ENCODE results near the gene PRM3.

The PRM3 gene

GRCh38 chr16:11297492-11298142, 24.2 kb upstream of the PRM3 start:
- Histone ChIP-seq H3K27me3 (replicated peaks) (no peaks in the 10 kb centered on the region), H3K36me3 (replicated peaks) (no peaks in the 10 kb centered on the region), H3K27ac (no peak overlapping the region), H3K4me3 (ENCODE audit: low read depth, low read length) (no peak overlapping the region)
- peak; percentile 33 for DNase-seq
- in situ Hi-C loops (cut with HindIII; ENCODE audit: low pct_ligation_motif_present, low sequenced_read_pairs) = no loop called here
- TF ChIP-seq CTCF (IDR thresholded peaks at IDR 0.05; ENCODE audit: low read depth, low read length, missing control alignments) = no peak

GRCh38 chr16:11296706-11297491, 23.5 kb upstream of the PRM3 start:
- TF ChIP-seq CTCF (IDR thresholded peaks at IDR 0.05; ENCODE audit: low read depth, low read length, missing control alignments) = no peak
- Histone ChIP-seq H3K4me3 (ENCODE audit: low read depth, low read length) (no peak overlapping the region), H3K27ac (no peak overlapping the region), H3K27me3 (replicated peaks) (no peaks in the 10 kb centered on the region), H3K36me3 (replicated peaks) (no peaks in the 10 kb centered on the region)
- in situ Hi-C loops (cut with HindIII; ENCODE audit: low pct_ligation_motif_present, low sequenced_read_pairs) = no loop called here
- no peak for DNase-seq

- Histone ChIP-seq H3K4me3 (ENCODE audit: low read depth, low read length) (no peak overlapping the region), H3K27me3 (replicated peaks) (no peaks in the 10 kb centered on the region), H3K27ac (no peak overlapping the region), H3K36me3 (replicated peaks) (no peaks in the 10 kb centered on the region)
- DNase-seq = no peak
- in situ Hi-C loops (cut with HindIII; ENCODE audit: low pct_ligation_motif_present, low sequenced_read_pairs) = no loop called here
- TF ChIP-seq CTCF (IDR thresholded peaks at IDR 0.05; ENCODE audit: low read depth, low read length, missing control alignments) = no peak
Observed at GRCh38 chr16:11296351-11296705, 22.9 kb upstream of the PRM3 start.

GRCh38 chr16:11295672-11296071, 22.2 kb upstream of the PRM3 start:
- in situ Hi-C loops (cut with HindIII; ENCODE audit: low pct_ligation_motif_present, low sequenced_read_pairs) = no loop called here
- H3K27me3 ChIP-seq (replicated peaks) = no peaks in the 10 kb centered on the region
- H3K36me3 ChIP-seq (replicated peaks) = no peaks in the 10 kb centered on the region
- H3K4me3 ChIP-seq (ENCODE audit: low read depth, low read length) = no peak overlapping the region
- no peak overlapping the region for H3K27ac ChIP-seq
- DNase-seq = no peak
- TF ChIP-seq CTCF (IDR thresholded peaks at IDR 0.05; ENCODE audit: low read depth, low read length, missing control alignments) = no peak

GRCh38 chr16:11292076-11292748, 18.8 kb upstream of the PRM3 start:
- in situ Hi-C loops (cut with HindIII; ENCODE audit: low pct_ligation_motif_present, low sequenced_read_pairs) = no loop called here
- DNase-seq = no peak
- no peaks in the 10 kb centered on the region for H3K36me3 ChIP-seq (replicated peaks)
- no peak for TF ChIP-seq CTCF (IDR thresholded peaks at IDR 0.05; ENCODE audit: low read depth, low read length, missing control alignments)
- no peak overlapping the region for H3K27ac ChIP-seq
- no peak overlapping the region for H3K4me3 ChIP-seq (ENCODE audit: low read depth, low read length)
- no peaks in the 10 kb centered on the region for H3K27me3 ChIP-seq (replicated peaks)
